PC-9 (cell line): ENCODE data around the gene KRTAP5-5. TPM values are rescaled to one million over a fixed set of nuclear protein-coding genes. Genes with fewer than 3 reads are reported as not detected.

Source experiments
- BruUV-seq: library from RNA; stranded (reverse); fragments of 400-500 nt; replicated peaks from 2 replicates; lab custom pipeline; 2021; lab: Mats Ljungman, UMichigan
- CTCF ChIA-PET: fragments of 300-600 bp; sonication (Branson Sonifier 250); formaldehyde crosslinking; loops from one replicate; lab custom pipeline; 2022; ENCODE audit warnings: antibody characterized with exemption; lab: Charles Lee
- POLR2A ChIA-PET: fragments of 300-600 bp; sonication (Branson Sonifier 250); formaldehyde crosslinking; loops from one replicate; lab custom pipeline; 2022; ENCODE audit warnings: antibody characterized with exemption; ENCODE audit not compliant: unreplicated experiment; lab: Charles Lee
- DNase-seq, 2 experiments: peaks; one replicate each; pipeline versions ENCODE4 v3.0.0 to v3.0.0-alpha.2; 2015 to 2022; ENCODE audit warnings: mixed read lengths in 1 of 2
- H2AFZ ChIP-seq: fragments of 200-600 bp; sonication (generic); 2 replicates; pipeline ENCODE4 v1.8.1; 2017; ENCODE audit warnings: antibody characterized with exemption
- H3F3A ChIP-seq: fragments of 200-600 bp; sonication (generic); 2 replicates; pipeline ENCODE4 v1.8.1; 2017; ENCODE audit warnings: antibody characterized with exemption, mild to moderate bottlenecking, low read depth; ENCODE audit not compliant: insufficient read depth
- H3K27ac ChIP-seq: fragments of 200-600 bp; sonication (generic); 2 replicates; pipeline ENCODE4 v1.6.1; 2016; ENCODE audit warnings: mixed run types
- H3K27me3 ChIP-seq: fragments of 200-600 bp; sonication (generic); 2 replicates; pipeline ENCODE4 v1.6.1; 2016; ENCODE audit warnings: low read depth, mixed run types; ENCODE audit not compliant: insufficient read depth
- H3K36me3 ChIP-seq: fragments of 200-600 bp; sonication (generic); 2 replicates; pipeline ENCODE4 v1.6.1; 2016; ENCODE audit warnings: low read depth, mixed run types
- H3K4me1 ChIP-seq: fragments of 200-600 bp; sonication (generic); replicated peaks from 2 replicates; pipeline ENCODE4 v1.6.1; 2016; ENCODE audit warnings: mixed run types; ENCODE audit not compliant: insufficient read depth
- H3K4me2 ChIP-seq: fragments of 200-600 bp; sonication (generic); 2 replicates; pipeline ENCODE4 v1.6.1; 2017; ENCODE audit warnings: mixed run types
- H3K4me3 ChIP-seq: fragments of 200-600 bp; sonication (generic); 2 replicates; pipeline ENCODE4 v1.6.1; 2016; ENCODE audit warnings: mixed run types
- H3K79me2 ChIP-seq: fragments of 200-600 bp; sonication (generic); 2 replicates; pipeline ENCODE4 v1.6.1; 2017; ENCODE audit warnings: low read depth, mixed run types
- H3K9me2 ChIP-seq: fragments of 200-600 bp; sonication (generic); 2 replicates; pipeline ENCODE4 v1.8.1; 2017; ENCODE audit warnings: mild to moderate bottlenecking; ENCODE audit not compliant: insufficient read depth
- H3K9me3 ChIP-seq: fragments of 200-600 bp; sonication (generic); 2 replicates; pipeline ENCODE4 v1.8.1; 2016; ENCODE audit warnings: low read depth; ENCODE audit not compliant: insufficient read depth
- H4K20me1 ChIP-seq: fragments of 200-600 bp; sonication (generic); 2 replicates; pipeline ENCODE4 v1.8.1; 2017; ENCODE audit not compliant: insufficient read depth
- EZH2 ChIP-seq: fragments of 200-600 bp; sonication (generic); IDR thresholded peaks from 2 replicates; pipeline ENCODE4 v1.8.0; 2017; ENCODE audit warnings: antibody characterized with exemption, low read depth
- intact Hi-C: fragments of 100-400 bp; cut with micrococcal nuclease; formaldehyde crosslinking; loops from one replicate; pipeline ENCODE4 v1.10.0; 2022; ENCODE audit not compliant: unreplicated experiment
- total RNA-seq: library from RNA; stranded (reverse); gene quantifications from 2 replicates; pipeline ENCODE4 v1.2.3, GENCODE V29; 2021
- TF ChIP-seq, protein P1 (sequence below): fragments of 200-600 bp; sonication (generic); conservative IDR thresholded peaks from 2 replicates; pipeline ENCODE4 v1.6.1; 2017; ENCODE audit warnings: mixed run types, antibody characterized with exemption, mild to moderate bottlenecking, moderate library complexity

The KRTAP5-5 gene
- total RNA-seq, 1 experiment from 2014 or later: not detected

DNA sequence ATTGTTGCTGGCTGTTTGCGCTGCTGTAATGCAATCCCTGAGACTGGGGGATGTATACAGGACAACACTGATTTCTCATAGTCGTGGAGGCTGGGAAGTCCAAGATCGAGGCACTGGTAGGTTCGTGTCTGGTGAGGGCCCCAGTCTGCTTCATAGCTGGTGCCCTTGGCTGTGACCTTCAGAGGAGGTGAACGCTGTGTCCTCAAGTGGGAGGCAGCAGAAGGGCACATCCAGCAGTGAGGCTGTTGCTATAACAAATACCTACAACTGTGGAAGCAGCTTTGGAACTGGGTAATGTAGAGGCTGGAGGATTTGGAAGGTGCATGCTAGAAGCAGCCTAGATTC lies 21.3 kb downstream of the KRTAP5-5 start:
- H3K4me2 ChIP-seq: no peak overlapping the region
- POLR2A ChIA-PET: no interaction called here
- no peaks in the 10 kb centered on the region for H3K9me3 ChIP-seq
- no peaks in the 10 kb centered on the region for H3K79me2 ChIP-seq
- H3K36me3 ChIP-seq: no peaks in the 10 kb centered on the region
- TF ChIP-seq, protein P1, sequence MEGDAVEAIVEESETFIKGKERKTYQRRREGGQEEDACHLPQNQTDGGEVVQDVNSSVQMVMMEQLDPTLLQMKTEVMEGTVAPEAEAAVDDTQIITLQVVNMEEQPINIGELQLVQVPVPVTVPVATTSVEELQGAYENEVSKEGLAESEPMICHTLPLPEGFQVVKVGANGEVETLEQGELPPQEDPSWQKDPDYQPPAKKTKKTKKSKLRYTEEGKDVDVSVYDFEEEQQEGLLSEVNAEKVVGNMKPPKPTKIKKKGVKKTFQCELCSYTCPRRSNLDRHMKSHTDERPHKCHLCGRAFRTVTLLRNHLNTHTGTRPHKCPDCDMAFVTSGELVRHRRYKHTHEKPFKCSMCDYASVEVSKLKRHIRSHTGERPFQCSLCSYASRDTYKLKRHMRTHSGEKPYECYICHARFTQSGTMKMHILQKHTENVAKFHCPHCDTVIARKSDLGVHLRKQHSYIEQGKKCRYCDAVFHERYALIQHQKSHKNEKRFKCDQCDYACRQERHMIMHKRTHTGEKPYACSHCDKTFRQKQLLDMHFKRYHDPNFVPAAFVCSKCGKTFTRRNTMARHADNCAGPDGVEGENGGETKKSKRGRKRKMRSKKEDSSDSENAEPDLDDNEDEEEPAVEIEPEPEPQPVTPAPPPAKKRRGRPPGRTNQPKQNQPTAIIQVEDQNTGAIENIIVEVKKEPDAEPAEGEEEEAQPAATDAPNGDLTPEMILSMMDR: no peak
- TF ChIP-seq EZH2: no peak
- BruUV-seq: no TSS peak
- no peaks in the 10 kb centered on the region for H3F3A ChIP-seq
- CTCF ChIA-PET: no interaction called here
- H3K27ac ChIP-seq: no peak overlapping the region
- peaks cover 35% of the 10 kb centered on the region for H3K27me3 ChIP-seq
- no peaks in the 10 kb centered on the region for H4K20me1 ChIP-seq
- H2AFZ ChIP-seq: no peak overlapping the region
- no peak for DNase-seq
- H3K9me2 ChIP-seq: no peaks in the 10 kb centered on the region
- no peak overlapping the region for H3K4me3 ChIP-seq
- intact Hi-C loops: loop anchor here (5.0 kb wide), 1 partner anchor 41 kb away; no protein-coding TSS in a partner anchor
- H3K4me1 ChIP-seq: no peaks in the 10 kb centered on the region

DNA sequence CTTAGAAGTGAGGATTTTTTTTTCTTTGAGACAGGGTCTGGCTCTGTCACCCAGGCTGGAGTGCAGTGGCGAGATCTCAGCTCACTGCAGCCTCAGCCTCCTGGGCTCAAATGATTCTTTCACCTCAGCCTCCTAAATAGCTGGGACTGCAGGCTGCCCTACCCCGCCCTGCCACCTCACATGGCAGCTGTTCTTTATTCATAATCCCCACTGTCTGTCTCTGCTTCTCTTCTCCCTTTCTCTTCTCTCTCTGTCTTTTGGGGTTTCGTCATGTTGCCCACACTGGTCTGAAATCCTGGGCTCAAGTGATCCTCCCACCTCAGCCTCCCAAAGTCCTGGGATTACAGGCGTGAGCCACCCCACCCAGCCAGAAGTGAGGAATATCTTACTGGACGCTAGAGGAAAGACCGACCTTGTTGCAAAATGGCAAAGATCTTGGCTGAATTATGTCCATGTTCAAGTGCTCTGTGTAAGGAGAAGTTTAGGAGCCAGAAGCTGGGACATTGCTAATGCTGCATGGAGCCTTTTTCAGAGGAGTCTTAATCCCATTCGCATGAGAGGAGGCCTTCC lies 21.9 kb downstream of the KRTAP5-5 start:
- ChIA-PET POLR2A (no interaction called here), CTCF (interaction anchor here (1.1 kb wide), 1 partner anchor 181 kb away, joined by 30 read pairs; no protein-coding TSS in a partner anchor)
- Histone ChIP-seq H3K27me3 (peaks cover 36% of the 10 kb centered on the region), H3K4me1 (no peaks in the 10 kb centered on the region), H4K20me1 (no peaks in the 10 kb centered on the region), H3K79me2 (no peaks in the 10 kb centered on the region), H3K4me2 (no peak overlapping the region), H3F3A (no peaks in the 10 kb centered on the region), H3K4me3 (no peak overlapping the region), H2AFZ (no peak overlapping the region), H3K9me2 (no peaks in the 10 kb centered on the region), H3K9me3 (no peaks in the 10 kb centered on the region), H3K27ac (no peak overlapping the region), H3K36me3 (no peaks in the 10 kb centered on the region)
- DNase-seq: no peak
- no peak for TF ChIP-seq EZH2
- TF ChIP-seq, protein P1: no peak
- intact Hi-C loops: loop anchor here (5.0 kb wide), 1 partner anchor 41 kb away; no protein-coding TSS in a partner anchor
- BruUV-seq: no TSS peak

DNA sequence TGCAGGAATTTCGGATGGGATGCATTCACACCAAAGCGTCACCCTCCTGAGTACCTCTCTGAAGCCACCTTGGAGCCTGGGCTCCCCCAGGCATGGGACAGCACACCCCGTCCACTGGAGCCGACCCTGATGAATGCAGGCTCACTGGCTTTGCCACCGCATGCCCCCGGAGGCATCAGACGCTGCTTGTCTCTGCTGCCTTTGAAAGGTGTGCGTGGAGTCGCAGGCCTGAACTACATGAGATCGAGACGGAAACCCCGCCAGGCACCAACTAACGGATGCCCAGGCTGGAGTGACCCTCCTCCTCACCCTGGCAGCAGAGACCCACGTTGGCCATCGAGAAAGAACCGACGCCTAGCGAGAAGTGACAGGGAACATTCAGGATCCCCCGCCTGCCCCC lies 22.5 kb downstream of the KRTAP5-5 start:
- H3K79me2 ChIP-seq: no peaks in the 10 kb centered on the region
- H3K36me3 ChIP-seq: no peaks in the 10 kb centered on the region
- H3K4me1 ChIP-seq: no peaks in the 10 kb centered on the region
- H3K9me2 ChIP-seq: no peaks in the 10 kb centered on the region
- no peak overlapping the region for H3K27ac ChIP-seq
- ChIA-PET POLR2A (no interaction called here), CTCF (interaction anchor here (0.5 to 1.8 kb wide), 13 partner anchors 57 to 733 kb away, joined by 3 to 30 read pairs (median 4); no protein-coding TSS in a partner anchor)
- intact Hi-C loops: loop anchor here (5.0 kb wide), 1 partner anchor 40 kb away; no protein-coding TSS in a partner anchor
- no peaks in the 10 kb centered on the region for H3F3A ChIP-seq
- H3K27me3 ChIP-seq: peaks cover 34% of the 10 kb centered on the region
- BruUV-seq: no TSS peak
- DNase-seq: no peak
- no peaks in the 10 kb centered on the region for H4K20me1 ChIP-seq
- H3K4me2 ChIP-seq: no peak overlapping the region
- H3K9me3 ChIP-seq: no peaks in the 10 kb centered on the region
- H3K4me3 ChIP-seq: no peak overlapping the region
- H2AFZ ChIP-seq: no peak overlapping the region
- TF ChIP-seq EZH2: no peak
- TF ChIP-seq, protein P1: no peak
